ENCODE data around the gene ARL13B. TPM values are rescaled to one million over a fixed set of nuclear protein-coding genes. Genes with fewer than 3 reads are reported as not detected.

The ARL13B gene
- total and polyA plus RNA-seq, 2 of the 13 experiments (the other 11 are each of a cell fraction or from before 2014, with no cell fraction given) = 2.2 to 9.6 TPM

DNA sequence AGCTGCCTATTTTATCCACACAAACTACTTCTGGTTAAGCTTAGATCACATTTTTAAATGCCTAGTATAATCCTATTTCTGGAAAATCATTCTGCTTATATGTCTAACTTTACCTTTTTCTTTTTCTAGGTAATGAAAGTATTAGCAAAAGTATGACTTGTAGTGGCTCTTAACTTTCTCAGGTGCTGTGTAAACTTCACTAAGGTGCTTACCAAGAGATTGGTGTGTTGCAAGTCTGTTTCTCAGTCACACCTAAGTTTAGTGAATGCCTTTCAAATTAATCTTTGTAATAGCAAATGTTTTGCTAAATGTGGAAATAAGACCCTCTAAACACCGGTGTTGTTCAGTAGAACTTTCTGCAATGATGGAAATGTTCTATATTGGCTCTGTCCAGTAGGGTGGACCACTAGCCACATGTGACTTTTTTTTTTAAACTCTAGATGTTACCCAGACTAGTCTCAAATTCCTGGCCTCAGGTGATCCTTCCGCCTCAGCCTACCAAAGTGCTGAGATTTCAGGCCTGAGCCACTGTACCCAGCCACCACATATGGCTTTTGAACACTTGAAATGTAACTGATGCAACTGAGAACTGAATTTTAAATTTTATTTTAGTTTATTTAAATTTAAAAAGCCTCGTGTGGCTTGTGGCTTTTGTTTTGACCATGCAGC lies 22.0 kb downstream of the ARL13B start:
- Histone ChIP-seq H3K36me3 (replicated peaks in 1 of 2; ENCODE audit: control insufficient read depth in 1 of 2, insufficient read depth in 2 of 2, low read length in 2 of 2) (no peaks in the 10 kb centered on the region), H3K9me3 (ENCODE audit: low read length) (no peaks in the 10 kb centered on the region), H3K79me2 (ENCODE audit: insufficient read depth, low read length) (no peaks in the 10 kb centered on the region), H3K4me1 (ENCODE audit: insufficient read depth, low read length) (no peaks in the 10 kb centered on the region), H3K27me3 (ENCODE audit: control insufficient read depth in 1 of 2, insufficient read depth in 2 of 2, low read length in 2 of 2) (no peaks in the 10 kb centered on the region), H3K9ac (ENCODE audit: insufficient read depth, low read depth, low read length) (no peak overlapping the region), H3K27ac (ENCODE audit: extremely low read length, insufficient read depth, low read length) (no peak overlapping the region), H4K20me1 (ENCODE audit: insufficient read depth, low read length) (no peaks in the 10 kb centered on the region), H2AFZ (ENCODE audit: low read length) (no peak overlapping the region), H3K4me3 (replicated peaks in 1 of 3; ENCODE audit: insufficient read depth in 1 of 3, low read depth in 2 of 3, low read length in 3 of 3) (no peak overlapping the region), H3K4me2 (ENCODE audit: low read depth, low read length) (no peak overlapping the region)
- in situ Hi-C loops (cut with HindIII; ENCODE audit: extremely low pct_ligation_motif_present, low pct_unique_long_range_greater_than_20kb) (loop anchor here (10.0 kb wide), 1 partner anchor 63 kb away; the partner anchor contains the start of genes DHFR2 and NSUN3), intact Hi-C loops (cut with micrococcal nuclease; ENCODE audit: unreplicated experiment) (loop anchor here (10.0 kb wide), 1 partner anchor 243 kb away; no protein-coding TSS in a partner anchor)
- ChIA-PET CTCF (ENCODE audit: low intra/inter-chr PET ratio, low total read pairs) (no interaction called here), POLR2A (no interaction called here)
- 94% methylated on average over 3 of the region's 3 CpGs for WGBS (ENCODE audit: low lambda C conversion rate)
- TF ChIP-seq MAZ (IDR thresholded peaks at IDR 0.05; ENCODE audit: borderline replicate concordance, low read depth, low read length) = no peak
- no peak for TF ChIP-seq MAZ (CRISPR knock-in tag; IDR thresholded peaks at IDR 0.05; ENCODE audit: low read depth)
- TF ChIP-seq SP4 (CRISPR knock-in tag; IDR thresholded peaks at IDR 0.05) = no peak
- no peak for TF ChIP-seq PITX1 (CRISPR knock-in tag; IDR thresholded peaks at IDR 0.05)
- TF ChIP-seq, protein P1, sequence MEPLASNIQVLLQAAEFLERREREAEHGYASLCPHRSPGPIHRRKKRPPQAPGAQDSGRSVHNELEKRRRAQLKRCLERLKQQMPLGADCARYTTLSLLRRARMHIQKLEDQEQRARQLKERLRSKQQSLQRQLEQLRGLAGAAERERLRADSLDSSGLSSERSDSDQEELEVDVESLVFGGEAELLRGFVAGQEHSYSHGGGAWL (CRISPR knock-in tag; IDR thresholded peaks at IDR 0.05) = no peak
- TF ChIP-seq ZNF468 (CRISPR knock-in tag; IDR thresholded peaks at IDR 0.05) = no peak
- no peak for TF ChIP-seq CHD2 (IDR thresholded peaks at IDR 0.05; ENCODE audit: low read depth, low read length)
- TF ChIP-seq, protein P2, sequence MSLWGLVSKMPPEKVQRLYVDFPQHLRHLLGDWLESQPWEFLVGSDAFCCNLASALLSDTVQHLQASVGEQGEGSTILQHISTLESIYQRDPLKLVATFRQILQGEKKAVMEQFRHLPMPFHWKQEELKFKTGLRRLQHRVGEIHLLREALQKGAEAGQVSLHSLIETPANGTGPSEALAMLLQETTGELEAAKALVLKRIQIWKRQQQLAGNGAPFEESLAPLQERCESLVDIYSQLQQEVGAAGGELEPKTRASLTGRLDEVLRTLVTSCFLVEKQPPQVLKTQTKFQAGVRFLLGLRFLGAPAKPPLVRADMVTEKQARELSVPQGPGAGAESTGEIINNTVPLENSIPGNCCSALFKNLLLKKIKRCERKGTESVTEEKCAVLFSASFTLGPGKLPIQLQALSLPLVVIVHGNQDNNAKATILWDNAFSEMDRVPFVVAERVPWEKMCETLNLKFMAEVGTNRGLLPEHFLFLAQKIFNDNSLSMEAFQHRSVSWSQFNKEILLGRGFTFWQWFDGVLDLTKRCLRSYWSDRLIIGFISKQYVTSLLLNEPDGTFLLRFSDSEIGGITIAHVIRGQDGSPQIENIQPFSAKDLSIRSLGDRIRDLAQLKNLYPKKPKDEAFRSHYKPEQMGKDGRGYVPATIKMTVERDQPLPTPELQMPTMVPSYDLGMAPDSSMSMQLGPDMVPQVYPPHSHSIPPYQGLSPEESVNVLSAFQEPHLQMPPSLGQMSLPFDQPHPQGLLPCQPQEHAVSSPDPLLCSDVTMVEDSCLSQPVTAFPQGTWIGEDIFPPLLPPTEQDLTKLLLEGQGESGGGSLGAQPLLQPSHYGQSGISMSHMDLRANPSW (CRISPR knock-in tag; IDR thresholded peaks at IDR 0.05; ENCODE audit: borderline replicate concordance) = no peak
- TF ChIP-seq PCBP1 (IDR thresholded peaks at IDR 0.05; ENCODE audit: borderline replicate concordance, low read depth, low read length) = no peak
- no peak for TF ChIP-seq SMAD9 (CRISPR knock-in tag; IDR thresholded peaks at IDR 0.05)
- no peak for TF ChIP-seq DPF2 (CRISPR knock-in tag; IDR thresholded peaks at IDR 0.05; ENCODE audit: borderline replicate concordance, low read depth)
- no peak for TF ChIP-seq CCDC6 (CRISPR knock-in tag; IDR thresholded peaks at IDR 0.05)
- no TSS peak for BruUV-seq (replicated peaks)
- FAIRE-seq (no peak), ATAC-seq (no peak), DNase-seq (ENCODE audit: low spot score) (no peak)
